CD4-positive, alpha-beta T cell (primary cell): ENCODE data around the gene RABGGTB. TPM values are rescaled to one million over a fixed set of nuclear protein-coding genes. Genes with fewer than 3 reads are reported as not detected.
A peak's percentile ranks its signal among the peaks of the same experiment; 100 is the strongest.
"Not testable (repeated sequence)": the region's sequence is repeated elsewhere in the genome, so short reads cannot be mapped to it uniquely, and the experiment has no call there.

Experiments
- ATAC-seq: fragments of 200-7000 bp; cut with Tn5 transposase; one replicate; pipeline ENCODE4 v1.10.0; 2022; ENCODE audit warnings: mild to moderate bottlenecking; ENCODE audit not compliant: poor library complexity
- CTCF ChIA-PET: fragments of 350-600 bp; sonication (Branson Sonifier 250); formaldehyde crosslinking; loops from one replicate; lab custom pipeline; 2021; ENCODE audit warnings: antibody characterized with exemption, inconsistent platforms; lab: Charles Lee
- POLR2A ChIA-PET: fragments of 350-600 bp; sonication (Branson Sonifier 250); formaldehyde crosslinking; loops from one replicate; lab custom pipeline; 2021; ENCODE audit warnings: antibody characterized with exemption, inconsistent platforms; lab: Charles Lee
- DNase-seq, 14 experiments: peaks; one replicate each; pipeline ENCODE4 v3.0.0-alpha.2; 2013 to 2020; ENCODE audit warnings: mixed read lengths in 2 of 14
- H3K27ac ChIP-seq, 2 donors: one replicate each; pipeline versions ENCODE4 v1.5.1 to v1.7.0; 2013; ENCODE audit warnings: low read length in 2 of 2, low read depth in 1 of 2, mild to moderate bottlenecking in 1 of 2
- H3K27me3 ChIP-seq, 2 experiments: 1 replicate in 1 of 2; 2 replicates in 1 of 2; pipeline versions ENCODE4 v1.6.1 to v1.7.0; 2013; ENCODE audit warnings: low read length in 2 of 2, control low read depth in 1 of 2, mild to moderate bottlenecking in 1 of 2, moderate library complexity in 1 of 2; ENCODE audit not compliant: insufficient read depth in 2 of 2, control insufficient read depth in 1 of 2
- H3K36me3 ChIP-seq: one replicate; pipeline ENCODE4 v1.6.1; 2013; ENCODE audit warnings: low read length, control low read depth; ENCODE audit not compliant: insufficient read depth
- H3K4me1 ChIP-seq: one replicate; pipeline ENCODE4 v1.6.1; 2013; ENCODE audit warnings: low read length, control low read depth; ENCODE audit not compliant: insufficient read depth
- H3K4me3 ChIP-seq: one replicate; pipeline ENCODE4 v1.5.1; 2013; ENCODE audit warnings: mild to moderate bottlenecking, low read length, moderate library complexity
- H3K9me3 ChIP-seq, 2 experiments: 1 replicate in 1 of 2; 2 replicates in 1 of 2; pipeline versions ENCODE4 v1.6.1 to v1.7.0; 2013; ENCODE audit warnings: low read length in 2 of 2, mild to moderate bottlenecking in 2 of 2, control low read depth in 1 of 2, moderate library complexity in 1 of 2; ENCODE audit not compliant: control insufficient read depth in 1 of 2, insufficient read depth in 1 of 2
- H3K27ac Mint-ChIP-seq: one replicate; pipeline ENCODE4 v1.8.0; 2020; ENCODE audit warnings: mixed read lengths
- H3K27me3 Mint-ChIP-seq: one replicate; pipeline ENCODE4 v1.8.0; 2021; ENCODE audit warnings: mixed read lengths
- H3K36me3 Mint-ChIP-seq: one replicate; pipeline ENCODE4 v1.8.0; 2021; ENCODE audit warnings: low read depth, mixed read lengths
- H3K4me1 Mint-ChIP-seq: one replicate; pipeline ENCODE4 v1.8.0; 2021; ENCODE audit warnings: low read depth, mixed read lengths
- H3K4me3 Mint-ChIP-seq: one replicate; pipeline ENCODE4 v1.8.0; 2020; ENCODE audit warnings: mild to moderate bottlenecking, mixed read lengths
- H3K9me3 Mint-ChIP-seq: one replicate; pipeline ENCODE4 v1.8.0; 2020; ENCODE audit warnings: mixed read lengths
- intact Hi-C, 2 experiments: fragments of 100-400 bp; cut with DNase I in 1 of 2; cut with micrococcal nuclease in 1 of 2; formaldehyde crosslinking; loops; one replicate each; pipeline versions ENCODE4 v1.15.1 to v1.9.0; 2023 to 2025; cut with DNase I, micrococcal nuclease
- total RNA-seq, 174 experiments: library from RNA in 2 of 174; stranded (reverse) in 2 of 174; gene quantifications; one replicate each; pipeline ENCODE4 v1.2.3 and lab custom pipeline; 2021 to 2026
- TF ChIP-seq, protein P1 (sequence below): fragments of 200-600 bp; IDR thresholded peaks from one replicate; pipeline ENCODE4 v1.8.0; 2022; ENCODE audit warnings: antibody characterized with exemption, mild to moderate bottlenecking

Gene RABGGTB
- total RNA-seq, 2 experiments from 2014 or later: 199 to 200 TPM

DNA sequence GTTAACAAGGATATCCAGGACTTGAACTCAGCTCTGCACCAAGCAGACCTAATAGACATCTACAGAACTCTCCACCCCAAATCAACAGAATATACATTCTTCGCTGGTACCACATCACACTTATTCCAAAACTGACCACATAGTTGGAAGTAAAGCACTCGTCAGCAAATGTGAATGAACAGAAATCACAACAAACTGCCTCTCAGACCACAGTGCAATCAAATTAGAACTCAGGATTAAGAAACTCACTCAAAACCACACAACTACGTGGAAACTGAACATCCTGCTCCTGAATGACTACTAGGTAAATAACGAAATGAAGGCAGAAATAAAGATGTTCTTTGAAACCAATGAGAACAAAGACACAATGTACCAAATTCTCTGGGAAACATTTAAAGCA, 5.9 kb upstream of the RABGGTB start:
- intact Hi-C loops: loop anchor here (10.0 kb wide), 2 partner anchors 1905 to 1995 kb away; partner anchors contain the start of genes MIGA1 (in 1 of the 2) and ZZZ3 (in 1 of the 2)
- H3K9me3 Mint-ChIP-seq, H3K9me3 ChIP-seq, H3K4me3 Mint-ChIP-seq, H3K36me3 ChIP-seq, H3K4me1 ChIP-seq, H3K36me3 Mint-ChIP-seq, ATAC-seq, POLR2A ChIA-PET, CTCF ChIA-PET, H3K27me3 ChIP-seq, DNase-seq, H3K27ac Mint-ChIP-seq, H3K27ac ChIP-seq, H3K4me3 ChIP-seq, H3K4me1 Mint-ChIP-seq: not testable (repeated sequence)
- peaks cover 14% of the 10 kb centered on the region for H3K27me3 Mint-ChIP-seq

DNA sequence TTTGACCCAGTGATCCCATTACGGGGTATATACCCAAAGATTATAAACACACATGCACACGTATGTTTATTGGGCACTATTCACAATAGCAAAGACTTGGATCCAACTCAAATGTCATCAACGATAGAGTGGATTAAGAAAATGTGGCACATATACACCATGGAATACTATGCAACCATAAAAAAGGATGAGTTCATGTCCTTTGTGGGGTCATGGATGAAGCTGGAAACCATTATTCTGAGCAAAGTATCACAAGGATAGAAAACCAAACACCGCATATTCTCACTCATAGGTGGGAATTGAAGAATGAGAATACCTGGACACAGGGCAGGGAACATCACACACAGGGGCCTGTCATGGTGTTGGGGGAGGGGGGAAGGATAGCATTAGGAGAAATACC, 2.1 kb upstream of the RABGGTB start:
- POLR2A ChIA-PET, DNase-seq, ATAC-seq, CTCF ChIA-PET, H3K4me3 ChIP-seq, H3K36me3 ChIP-seq, H3K27me3 Mint-ChIP-seq, H3K27me3 ChIP-seq, H3K27ac ChIP-seq, H3K9me3 ChIP-seq, H3K9me3 Mint-ChIP-seq, H3K27ac Mint-ChIP-seq: not testable (repeated sequence)
- peaks cover 19% of the 10 kb centered on the region for H3K4me1 ChIP-seq
- Mint-ChIP-seq H3K36me3 (peaks cover 28% of the 10 kb centered on the region), H3K4me1 (peaks cover 34% of the 10 kb centered on the region), H3K4me3 (peak overlapping the region; percentile 23)
- intact Hi-C loops: loop anchor here (2.0 to 10.0 kb wide), 3 partner anchors 65 to 1991 kb away; partner anchors contain the start of genes MIGA1 (in 1 of the 2) and ZZZ3 (in 1 of the 2)

DNA sequence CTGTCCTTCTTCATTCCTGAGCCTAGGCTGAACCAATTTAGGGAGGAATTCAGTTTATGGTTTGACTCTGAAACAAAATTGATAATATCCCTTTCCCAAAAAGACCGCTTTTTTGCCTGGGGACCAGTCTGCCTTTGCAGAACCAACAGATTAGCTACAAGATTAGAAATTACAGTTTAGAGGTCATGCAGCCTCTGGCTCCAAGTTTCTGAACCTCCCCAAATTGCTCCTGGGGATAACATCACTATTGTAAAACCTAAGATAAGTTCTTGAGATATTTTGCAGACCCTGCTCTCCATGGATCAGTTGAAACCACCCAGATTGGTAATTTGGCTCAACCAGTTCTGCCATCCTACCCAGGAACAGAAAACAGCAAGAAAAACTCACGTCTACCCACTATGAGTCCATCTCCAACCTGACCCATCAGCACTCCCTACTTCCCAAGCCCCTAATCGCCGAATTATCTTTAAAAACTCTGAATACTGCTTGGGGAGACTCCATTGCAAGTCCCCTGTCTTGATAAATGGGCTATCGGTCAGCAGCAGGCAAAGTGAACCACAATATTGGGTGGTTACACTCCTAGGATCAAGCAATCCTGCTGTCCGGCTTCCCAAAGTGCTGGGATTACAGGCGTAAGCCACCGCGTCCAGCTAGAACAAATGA, 605 bp upstream of the RABGGTB start:
- H3K4me1 ChIP-seq: peaks cover 21% of the 10 kb centered on the region
- H3K4me3 ChIP-seq: peak overlapping the region; percentile 67
- H3K4me1 Mint-ChIP-seq: peaks cover 49% of the 10 kb centered on the region
- DNase-seq (no peak), ATAC-seq (no peak)
- ChIA-PET CTCF (no interaction called here), POLR2A (interaction anchor here (0.6 to 1.4 kb wide), 5 partner anchors 9 to 1898 kb away, joined by 3 to 8 read pairs (median 5); partner anchors contain the start of genes ACADM, FPGT and LRRIQ3)
- peak overlapping the region; percentile 84 to 86 for H3K27ac ChIP-seq
- peaks cover 43% of the 10 kb centered on the region for H3K36me3 Mint-ChIP-seq
- TF ChIP-seq, protein P1, sequence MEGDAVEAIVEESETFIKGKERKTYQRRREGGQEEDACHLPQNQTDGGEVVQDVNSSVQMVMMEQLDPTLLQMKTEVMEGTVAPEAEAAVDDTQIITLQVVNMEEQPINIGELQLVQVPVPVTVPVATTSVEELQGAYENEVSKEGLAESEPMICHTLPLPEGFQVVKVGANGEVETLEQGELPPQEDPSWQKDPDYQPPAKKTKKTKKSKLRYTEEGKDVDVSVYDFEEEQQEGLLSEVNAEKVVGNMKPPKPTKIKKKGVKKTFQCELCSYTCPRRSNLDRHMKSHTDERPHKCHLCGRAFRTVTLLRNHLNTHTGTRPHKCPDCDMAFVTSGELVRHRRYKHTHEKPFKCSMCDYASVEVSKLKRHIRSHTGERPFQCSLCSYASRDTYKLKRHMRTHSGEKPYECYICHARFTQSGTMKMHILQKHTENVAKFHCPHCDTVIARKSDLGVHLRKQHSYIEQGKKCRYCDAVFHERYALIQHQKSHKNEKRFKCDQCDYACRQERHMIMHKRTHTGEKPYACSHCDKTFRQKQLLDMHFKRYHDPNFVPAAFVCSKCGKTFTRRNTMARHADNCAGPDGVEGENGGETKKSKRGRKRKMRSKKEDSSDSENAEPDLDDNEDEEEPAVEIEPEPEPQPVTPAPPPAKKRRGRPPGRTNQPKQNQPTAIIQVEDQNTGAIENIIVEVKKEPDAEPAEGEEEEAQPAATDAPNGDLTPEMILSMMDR: no peak
- H3K36me3 ChIP-seq: peaks cover 20% of the 10 kb centered on the region
- no peaks in the 10 kb centered on the region for H3K27me3 ChIP-seq
- intact Hi-C loops: loop anchor here (2.0 to 10.0 kb wide), 5 partner anchors 67 to 1992 kb away; partner anchors contain the start of genes MIGA1 (in 2 of the 2), ST6GALNAC3 (in 1 of the 2) and ZZZ3 (in 1 of the 2)
- H3K9me3 Mint-ChIP-seq: no peaks in the 10 kb centered on the region
- peak overlapping the region; percentile 98 for H3K4me3 Mint-ChIP-seq
- H3K27ac Mint-ChIP-seq: peak overlapping the region; percentile 92
- H3K9me3 ChIP-seq: no peaks in the 10 kb centered on the region
- no peaks in the 10 kb centered on the region for H3K27me3 Mint-ChIP-seq

DNA sequence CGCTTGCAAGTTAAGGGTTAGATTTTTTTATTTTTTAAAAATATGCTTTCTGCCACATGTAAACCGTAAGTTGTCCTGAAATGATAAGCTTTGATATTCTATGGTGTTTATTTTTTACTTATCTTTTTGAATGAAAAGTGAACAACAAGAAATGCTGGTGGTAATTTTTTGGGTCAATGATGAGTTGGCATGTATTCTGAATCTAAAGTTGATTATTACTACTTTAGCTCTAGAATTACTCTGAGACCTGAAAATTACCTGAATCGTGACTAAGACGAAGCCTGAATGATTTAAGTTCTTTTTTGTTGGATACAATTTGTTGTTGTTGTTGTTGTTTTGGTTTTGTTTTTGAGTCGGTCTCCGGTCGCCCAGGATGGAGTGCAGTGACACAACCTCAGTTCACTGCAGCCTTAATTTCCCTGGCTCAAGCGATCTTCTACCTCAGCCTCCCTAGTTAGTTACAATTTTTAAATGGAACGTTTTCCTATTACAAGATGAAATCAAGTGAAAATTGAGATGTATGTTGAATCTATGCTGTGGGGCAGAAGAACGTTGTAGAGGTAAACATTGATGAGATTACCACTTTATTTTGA, 941 bp downstream of the RABGGTB start:
- Mint-ChIP-seq H3K36me3 (peaks cover 59% of the 10 kb centered on the region), H3K4me3 (peak overlapping the region; percentile 98), H3K9me3 (no peaks in the 10 kb centered on the region), H3K27ac (peak overlapping the region; percentile 92), H3K4me1 (peaks cover 64% of the 10 kb centered on the region), H3K27me3 (no peaks in the 10 kb centered on the region)
- Histone ChIP-seq H3K4me1 (peaks cover 26% of the 10 kb centered on the region), H3K27ac (peak overlapping the region; percentile 2 to 84), H3K27me3 (no peaks in the 10 kb centered on the region), H3K36me3 (peaks cover 35% of the 10 kb centered on the region), H3K9me3 (no peaks in the 10 kb centered on the region), H3K4me3 (peak overlapping the region; percentile 67)
- ATAC-seq (no peak), DNase-seq (peak in 1 of 14 experiments; percentile 9)
- CTCF ChIA-PET: no interaction called here
- intact Hi-C loops: loop anchor here (1.0 to 10.0 kb wide), 6 partner anchors 62 to 1990 kb away; partner anchors contain the start of genes MIGA1 (in 2 of the 2), ACADM (in 1 of the 2), ST6GALNAC3 (in 1 of the 2) and ZZZ3 (in 1 of the 2)
- POLR2A ChIA-PET: interaction anchor here (0.9 to 1.6 kb wide), 3 partner anchors 9 to 62 kb away, joined by 3 to 5 read pairs (median 3); partner anchors contain the start of gene ACADM
- TF ChIP-seq, protein P1: no peak
